Common myeloid progenitor, CD34-positive (primary cell): Measurements from ENCODE around the gene GPR162.
"Not testable (repeated sequence)": the region's sequence is repeated elsewhere in the genome, so short reads cannot be mapped to it uniquely, and the experiment has no call there.

ENCODE experiments used
- CTCF ChIA-PET: fragments of 350-600 bp; sonication (Branson Sonifier 250); formaldehyde crosslinking; loops from one replicate; lab custom pipeline; 2021; ENCODE audit warnings: antibody characterized with exemption; lab: Charles Lee
- POLR2A ChIA-PET: fragments of 350-600 bp; sonication (Branson Sonifier 250); formaldehyde crosslinking; loops from one replicate; lab custom pipeline; 2021; ENCODE audit warnings: antibody characterized with exemption; lab: Charles Lee
- DNase-seq, 3 donors: peaks; one replicate each; pipeline versions ENCODE4 v3.0.0 to v3.0.0-alpha.2; 2013
- H3K27ac ChIP-seq, 2 experiments: 1 replicate in 1 of 2; 2 replicates in 1 of 2; pipeline ENCODE4 v1.7.0; 2013; ENCODE audit warnings: inconsistent platforms in 2 of 2, low read length in 2 of 2, mild to moderate bottlenecking in 2 of 2, low read depth in 1 of 2, moderate library complexity in 1 of 2; ENCODE audit not compliant: severe bottlenecking in 2 of 2, insufficient read depth in 1 of 2, poor library complexity in 1 of 2
- H3K27me3 ChIP-seq, 5 experiments: replicated peaks in 2 of 5; 1 replicate in 3 of 5; 2 replicates in 2 of 5; pipeline versions ENCODE4 v1.6.1 to v1.7.0; 2013; ENCODE audit warnings: low read length in 4 of 5, mild to moderate bottlenecking in 2 of 5, moderate library complexity in 2 of 5, inconsistent platforms in 1 of 5; ENCODE audit not compliant: insufficient read depth in 5 of 5, control insufficient read depth in 4 of 5
- H3K36me3 ChIP-seq, 4 experiments: 1 replicate in 2 of 4; 2 replicates in 2 of 4; pipeline versions ENCODE4 v1.6.1 to v1.7.0; 2013; ENCODE audit warnings: low read length in 3 of 4, control low read depth in 1 of 4, mild to moderate bottlenecking in 1 of 4; ENCODE audit not compliant: control insufficient read depth in 4 of 4, insufficient read depth in 4 of 4
- H3K4me1 ChIP-seq, 4 experiments: 1 replicate in 3 of 4; 2 replicates in 1 of 4; pipeline versions ENCODE4 v1.6.1 to v1.7.1; 2013; ENCODE audit warnings: low read length in 3 of 4, mild to moderate bottlenecking in 3 of 4, control low read depth in 1 of 4, inconsistent platforms in 1 of 4, moderate library complexity in 1 of 4; ENCODE audit not compliant: control insufficient read depth in 4 of 4, insufficient read depth in 4 of 4; ENCODE audit errors: control extremely low read depth in 1 of 4
- H3K4me3 ChIP-seq, 7 experiments: 1 replicate in 4 of 7; 2 replicates in 3 of 7; pipeline versions ENCODE4 v1.5.1 to v1.7.0; 2013; ENCODE audit warnings: mild to moderate bottlenecking in 7 of 7, low read length in 6 of 7, moderate library complexity in 6 of 7, inconsistent platforms in 2 of 7, low read depth in 2 of 7, control low read depth in 1 of 7; ENCODE audit not compliant: insufficient read depth in 4 of 7, control insufficient read depth in 1 of 7; ENCODE audit errors: extremely low read depth in 1 of 7
- H3K9me3 ChIP-seq, 5 experiments: 1 replicate in 4 of 5; 2 replicates in 1 of 5; pipeline versions ENCODE4 v1.6.1 to v1.7.1; 2013; ENCODE audit warnings: low read length in 4 of 5, mild to moderate bottlenecking in 2 of 5, inconsistent platforms in 1 of 5, low read depth in 1 of 5, moderate library complexity in 1 of 5; ENCODE audit not compliant: control insufficient read depth in 4 of 5, insufficient read depth in 2 of 5; ENCODE audit errors: control extremely low read depth in 1 of 5
- WGBS: methylation state at CpG from one replicate; pipeline ENCODE4 v1.1.5; 2013; ENCODE audit not compliant: insufficient coverage; 5-methylcytosine and 5-hydroxymethylcytosine counted together

The GPR162 gene

DNA sequence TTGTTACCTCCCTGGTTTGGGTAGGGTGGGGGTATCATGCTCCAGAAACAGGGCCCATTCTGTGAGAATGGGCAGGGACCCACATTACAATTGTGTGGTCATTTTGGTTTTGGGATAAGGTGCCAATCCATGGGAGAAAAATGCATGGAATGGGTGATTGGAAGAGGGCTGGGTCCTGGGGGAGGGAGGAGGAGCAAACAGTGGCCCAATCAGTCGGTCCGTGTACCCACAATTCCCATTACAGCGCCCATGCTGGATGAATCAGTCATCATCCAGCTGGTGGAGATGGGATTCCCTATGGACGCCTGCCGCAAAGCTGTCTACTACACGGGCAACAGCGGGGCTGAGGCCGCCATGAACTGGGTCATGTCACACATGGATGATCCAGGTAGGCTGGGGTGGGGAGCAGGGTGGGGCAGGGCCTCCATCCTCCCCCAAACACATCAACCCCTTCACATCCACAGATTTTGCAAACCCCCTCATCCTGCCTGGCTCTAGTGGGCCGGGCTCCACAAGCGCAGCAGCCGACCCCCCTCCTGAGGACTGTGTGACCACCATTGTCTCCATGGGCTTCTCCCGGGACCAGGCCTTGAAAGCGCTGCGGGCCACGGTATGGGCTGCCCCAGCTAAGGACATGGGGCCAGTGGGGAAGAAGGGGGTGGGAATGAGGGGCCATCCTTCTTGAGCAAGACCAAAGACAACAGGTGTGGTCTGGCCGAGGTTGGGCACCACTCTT is 42.1 kb downstream of the GPR162 start:
- peaks cover 9 to 73% (median 62%) of the 10 kb centered on the region in 4 experiments for H3K36me3 ChIP-seq
- POLR2A ChIA-PET, result interaction anchor here (0.6 kb wide), 1 partner anchor 77 kb away, joined by 4 read pairs; no protein-coding TSS in a partner anchor
- no peak overlapping the region for H3K4me3 ChIP-seq
- H3K4me1 ChIP-seq, result peaks cover 7 to 21% (median 19%) of the 10 kb centered on the region in 4 experiments
- no peaks in the 10 kb centered on the region for H3K9me3 ChIP-seq
- WGBS, result 99% methylated on average over 8 of the region's 16 CpGs
- DNase-seq, result no peak
- no peak overlapping the region for H3K27ac ChIP-seq
- no peaks in the 10 kb centered on the region for H3K27me3 ChIP-seq
- CTCF ChIA-PET, result interaction anchor here (0.9 to 8.0 kb wide), 4 partner anchors 9 to 74 kb away, joined by 3 to 85 read pairs (median 3); partner anchors contain the start of genes CDCA3 and USP5

DNA sequence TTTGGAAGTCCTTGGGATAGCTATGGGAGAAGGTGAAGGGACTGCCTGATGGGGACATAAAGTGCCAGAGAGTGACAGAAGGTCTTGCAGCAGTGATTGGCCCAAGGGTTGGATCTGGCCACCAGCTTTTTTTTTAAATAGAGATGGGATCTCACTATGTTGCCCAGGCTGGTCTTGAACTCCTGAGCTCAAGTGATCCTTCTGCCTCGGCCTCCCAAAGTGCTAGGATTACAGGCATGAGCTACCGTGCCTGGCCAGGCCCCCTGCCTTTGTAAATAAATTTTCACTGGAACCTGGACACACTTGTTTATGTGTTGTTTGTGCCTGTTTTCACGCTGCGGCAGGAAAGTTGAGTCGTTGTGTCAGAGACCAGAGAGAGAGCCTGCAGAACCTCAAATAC is 43.7 kb downstream of the GPR162 start:
- H3K27ac ChIP-seq, POLR2A ChIA-PET, H3K9me3 ChIP-seq, H3K4me3 ChIP-seq, H3K27me3 ChIP-seq, DNase-seq: not testable (repeated sequence)
- WGBS, result 96% methylated on average over 5 of the region's 5 CpGs
- Histone ChIP-seq H3K4me1 (peaks cover 8 to 32% (median 28%) of the 10 kb centered on the region in 4 experiments), H3K36me3 (peaks cover 11 to 74% (median 59%) of the 10 kb centered on the region in 4 experiments)
- CTCF ChIA-PET, result interaction anchor here (0.6 to 8.0 kb wide), 6 partner anchors 11 to 246 kb away, joined by 3 to 85 read pairs (median 3); partner anchors contain the start of genes CDCA3, MLF2 and USP5

DNA sequence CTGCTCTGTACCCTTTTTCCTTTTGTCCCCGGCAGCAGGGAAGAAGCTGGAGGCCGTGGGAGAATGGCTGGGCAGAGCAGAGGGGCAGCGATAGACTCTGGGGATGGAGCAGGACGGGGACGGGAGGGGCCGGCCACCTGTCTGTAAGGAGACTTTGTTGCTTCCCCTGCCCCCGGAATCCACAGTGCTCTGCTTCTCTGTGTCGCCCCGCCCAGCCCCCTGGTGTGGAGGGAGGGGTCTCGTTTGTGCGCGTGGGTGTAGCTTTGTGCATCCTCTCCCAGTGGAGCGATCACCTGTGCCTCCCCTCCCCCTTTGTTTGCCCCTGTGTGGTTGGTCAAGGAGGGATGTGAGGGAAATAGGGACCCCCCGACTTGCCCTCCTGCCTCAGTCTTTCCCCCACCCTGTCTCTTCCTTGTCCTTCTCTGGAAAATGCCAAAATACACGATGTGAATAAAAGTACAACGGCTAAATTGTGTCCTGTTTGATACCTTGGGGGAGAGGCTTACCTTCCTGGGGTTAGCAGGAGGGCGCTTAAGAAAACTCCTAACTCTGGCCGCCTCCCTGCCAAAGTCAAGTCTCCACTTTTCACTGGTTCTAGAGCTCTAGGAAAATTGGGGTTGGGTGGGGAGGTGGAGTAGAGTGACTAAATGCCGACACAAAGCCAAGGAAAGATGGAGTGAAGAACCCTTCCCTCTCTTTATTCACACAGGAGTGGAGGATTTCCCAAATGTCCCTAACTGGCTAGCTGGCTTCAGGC is 44.7 kb downstream of the GPR162 start:
- Histone ChIP-seq H3K4me1 (peaks cover 8 to 42% (median 34%) of the 10 kb centered on the region in 4 experiments), H3K27me3 (no peaks in the 10 kb centered on the region), H3K4me3 (peak overlapping the region; percentile 9 to 89 (median 66)), H3K27ac (peak overlapping the region in 1 of 2 experiments; percentile 80), H3K36me3 (peaks cover 4 to 74% (median 59%) of the 10 kb centered on the region in 4 experiments), H3K9me3 (no peaks in the 10 kb centered on the region)
- POLR2A ChIA-PET, result interaction anchor here (0.5 to 3.7 kb wide), 5 partner anchors 12 to 78 kb away, joined by 6 to 21 read pairs (median 6); partner anchors contain the start of genes C12orf57, CDCA3, RNU7-1 and USP5
- no peak for DNase-seq
- 91% methylated on average over 6 of the region's 19 CpGs for WGBS
- CTCF ChIA-PET, result interaction anchor here (0.9 to 9.4 kb wide), 7 partner anchors 12 to 245 kb away, joined by 3 to 105 read pairs (median 3); partner anchors contain the start of genes CDCA3, LRRC23 and USP5

DNA sequence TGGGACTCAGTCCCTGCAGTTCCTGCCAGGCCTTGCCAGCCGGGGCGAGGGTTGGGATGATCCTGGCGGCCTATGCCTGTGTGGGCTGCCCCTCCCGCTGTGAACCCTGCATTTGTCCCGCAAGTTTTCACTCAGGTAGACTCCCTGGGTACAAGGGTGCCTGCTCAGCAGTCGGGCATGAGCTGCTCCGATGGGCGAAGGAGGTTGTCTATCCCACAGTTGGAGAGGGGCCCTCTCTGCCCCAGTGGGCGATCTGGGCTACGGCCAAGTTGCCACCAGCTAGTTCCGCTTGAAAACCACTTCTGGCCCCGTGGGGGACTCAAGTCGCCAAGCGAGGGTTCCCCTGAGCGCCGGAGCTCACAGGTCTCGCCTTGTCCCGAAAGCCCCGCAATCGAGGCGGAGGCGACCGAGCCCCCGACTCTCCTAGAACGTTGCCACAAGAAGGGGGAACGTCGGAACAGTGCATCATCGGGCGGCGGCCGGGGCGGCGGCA is 45.3 kb downstream of the GPR162 start:
- Histone ChIP-seq H3K4me1 (peaks cover 8 to 49% (median 40%) of the 10 kb centered on the region in 4 experiments), H3K27me3 (no peaks in the 10 kb centered on the region), H3K36me3 (peaks cover 4 to 72% (median 55%) of the 10 kb centered on the region in 4 experiments), H3K9me3 (no peaks in the 10 kb centered on the region), H3K27ac (peak overlapping the region in 1 of 2 experiments; percentile 80), H3K4me3 (peak overlapping the region; percentile 9 to 89 (median 66))
- peak; percentile 69 to 82 (median 80) for DNase-seq
- 3% methylated on average over 28 of the region's 33 CpGs for WGBS
- ChIA-PET CTCF (interaction anchor here (1.1 to 9.4 kb wide), 7 partner anchors 13 to 95 kb away, joined by 3 to 105 read pairs (median 12); partner anchors contain the start of genes C12orf57, CDCA3, LRRC23 and RNU7-1), POLR2A (interaction anchor here (0.5 to 3.7 kb wide), 6 partner anchors 12 to 81 kb away, joined by 3 to 21 read pairs (median 6); partner anchors contain the start of genes C12orf57, CDCA3, RNU7-1 and USP5)

DNA sequence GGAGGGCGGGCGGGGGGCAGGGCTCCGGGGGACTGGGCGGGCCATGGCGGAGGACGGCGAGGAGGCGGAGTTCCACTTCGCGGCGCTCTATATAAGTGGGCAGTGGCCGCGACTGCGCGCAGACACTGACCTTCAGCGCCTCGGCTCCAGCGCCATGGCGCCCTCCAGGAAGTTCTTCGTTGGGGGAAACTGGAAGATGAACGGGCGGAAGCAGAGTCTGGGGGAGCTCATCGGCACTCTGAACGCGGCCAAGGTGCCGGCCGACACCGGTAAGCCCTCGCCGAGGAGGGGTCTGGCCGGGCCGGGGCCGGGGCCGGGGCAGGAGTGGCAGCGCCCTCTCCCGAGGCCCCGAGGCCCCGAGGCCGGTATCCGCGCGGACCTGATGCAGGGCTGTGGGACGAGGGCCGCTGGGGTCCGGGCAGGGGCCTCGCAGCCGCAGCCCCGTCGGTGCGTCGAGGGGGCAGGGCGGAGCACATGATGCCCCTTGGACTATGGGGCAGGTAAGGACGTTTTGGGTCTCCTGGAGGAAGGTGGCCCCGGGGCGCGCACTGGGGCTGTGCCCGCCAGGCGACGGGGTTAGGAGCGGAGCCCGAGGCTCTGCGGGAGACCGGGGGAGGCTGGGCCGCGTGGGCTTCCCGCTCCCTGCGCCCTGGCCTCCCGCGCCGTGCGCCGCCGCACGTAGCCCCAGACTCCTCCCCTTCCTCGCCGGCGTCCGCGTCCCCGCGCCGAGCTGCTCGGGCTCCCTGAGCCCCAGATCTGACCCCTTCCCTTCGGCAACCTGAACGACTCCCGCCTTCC is 46.0 kb downstream of the GPR162 start, which contains the start of gene TPI1:
Gene TPI1 (plus strand): TSS at position 119 of the 798 bp plus-strand sequence. CDS start 36 bp downstream, at position 155.
- Histone ChIP-seq H3K36me3 (peaks cover 4 to 67% (median 50%) of the 10 kb centered on the region in 4 experiments), H3K9me3 (no peaks in the 10 kb centered on the region), H3K4me1 (peaks cover 8 to 55% (median 46%) of the 10 kb centered on the region in 4 experiments), H3K4me3 (peak within 1 kb of the TSS; percentile 63 to 89 (median 78)), H3K27ac (peak within 1 kb of the TSS; percentile 25 to 80), H3K27me3 (no peaks in the 10 kb centered on the region)
- CTCF ChIA-PET, result interaction anchor here (0.7 to 9.4 kb wide), 17 partner anchors 8 to 293 kb away, joined by 3 to 105 read pairs (median 4); partner anchors contain the start of genes C12orf57, CDCA3, LRRC23 and RNU7-1
- DNase-seq, result peak in 2 of 3 donors; percentile 30 to 42
- WGBS, result under 1% methylated on average over 63 of the region's 86 CpGs
- POLR2A ChIA-PET, result interaction anchor here (0.6 to 3.7 kb wide), 5 partner anchors 14 to 81 kb away, joined by 3 to 21 read pairs (median 6); partner anchors contain the start of genes C12orf57, CDCA3, RNU7-1 and USP5
